NCI-H69 (cell line): ENCODE data around the gene CD79A.
"Not testable (repeated sequence)": the region's sequence is repeated elsewhere in the genome, so short reads cannot be mapped to it uniquely, and the experiment has no call there.

Experiments used
- DNase-seq: peaks from one replicate; lab custom pipeline; 2025; lab: John Stamatoyannopoulos, UW

Gene CD79A

GRCh38 chr19:41905273-41906002 lies 28.4 kb downstream of the CD79A start:
- DNase-seq: no peak

- no peak for DNase-seq
Observed at GRCh38 chr19:41906271-41906670, 29.2 kb downstream of the CD79A start.

GRCh38 chr19:41906916-41907680 lies 30.0 kb downstream of the CD79A start:
- no peak for DNase-seq

GRCh38 chr19:41907994-41908615 lies 31.0 kb downstream of the CD79A start:
- DNase-seq: no peak

GRCh38 chr19:41908724-41909464 lies 31.8 kb downstream of the CD79A start:
- no peak for DNase-seq

- no peak for DNase-seq
Observed at GRCh38 chr19:41909706-41910105, 32.6 kb downstream of the CD79A start.

- peak; percentile 25 for DNase-seq
Observed at GRCh38 chr19:41910240-41910991, 33.3 kb downstream of the CD79A start.

- no peak for DNase-seq
Observed at GRCh38 chr19:41910992-41911888, 34.2 kb downstream of the CD79A start.

GRCh38 chr19:41911889-41912731 lies 35.0 kb downstream of the CD79A start:
- DNase-seq: no peak

DNA sequence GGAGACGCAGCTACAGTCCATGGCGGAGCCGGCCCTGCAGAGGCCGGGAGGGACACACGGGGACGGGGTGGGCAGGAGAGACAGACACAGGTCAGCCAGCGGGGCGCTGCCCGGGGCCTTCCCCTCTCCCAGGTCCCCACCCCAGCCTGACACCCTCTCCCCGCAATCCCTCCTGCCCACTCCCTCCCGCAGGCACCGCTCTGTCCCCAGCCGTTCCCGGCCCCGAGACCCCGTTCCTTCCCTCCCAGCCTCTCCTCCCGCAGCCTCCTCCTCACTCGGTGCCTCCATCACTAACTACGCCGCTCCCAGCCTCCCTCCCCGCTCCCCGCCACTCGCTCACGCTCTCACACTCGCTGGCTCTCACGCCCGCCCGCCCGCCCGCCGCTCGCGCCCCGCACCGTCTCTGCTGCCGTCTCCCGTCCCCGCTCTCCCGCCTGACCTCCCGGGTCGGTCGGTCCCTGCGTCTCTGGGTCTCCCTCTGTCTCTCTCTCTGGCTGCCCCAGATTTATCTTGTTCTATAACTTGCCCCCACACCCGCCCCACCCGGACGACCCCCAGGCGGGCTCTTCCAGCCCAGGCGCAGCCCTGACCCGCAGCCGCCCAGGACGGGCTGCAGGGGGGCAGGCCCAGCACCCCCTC lies 35.9 kb downstream of the CD79A start:
- DNase-seq: peak; percentile 39

DNA sequence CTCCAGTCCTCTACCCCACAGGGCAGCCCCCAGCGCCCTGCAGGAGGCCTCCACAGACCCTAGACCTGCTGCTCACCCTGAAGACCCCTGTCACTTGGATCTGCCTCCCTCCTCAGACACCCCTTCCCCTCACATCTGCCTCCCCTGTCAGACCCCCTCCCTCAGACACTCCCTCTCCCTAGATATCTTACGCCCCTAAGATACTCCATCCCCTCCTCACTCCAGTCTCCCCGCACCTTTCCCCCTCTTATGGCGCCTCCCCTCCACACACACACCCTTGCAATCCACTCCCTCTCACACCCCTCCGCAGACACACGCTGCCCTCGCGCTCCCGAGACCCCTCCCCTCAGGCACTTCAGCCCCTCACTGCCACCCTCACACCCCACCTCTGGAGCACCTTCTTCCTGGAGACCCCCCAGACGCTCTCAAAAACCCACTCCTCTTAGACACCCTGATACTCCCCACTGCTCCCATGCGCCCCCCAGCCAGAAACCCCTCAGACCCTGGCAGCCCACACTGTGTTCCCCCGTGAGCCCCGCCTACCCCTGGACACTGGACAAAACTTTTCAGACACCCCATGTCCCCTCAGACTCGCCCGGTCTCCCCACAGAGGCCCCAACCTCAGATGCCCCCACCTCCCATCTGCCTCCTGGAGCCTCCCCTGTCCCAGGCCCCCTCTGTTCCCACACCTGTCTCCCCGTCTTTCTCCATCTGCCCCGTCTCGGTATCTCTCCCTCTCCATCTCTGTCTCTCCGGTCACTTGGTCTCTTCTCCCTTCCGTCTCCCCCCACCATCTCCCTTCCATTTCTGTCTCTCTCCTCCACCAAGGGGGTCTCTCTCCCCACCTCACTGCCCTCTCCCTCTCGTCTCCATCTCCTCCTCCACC lies 36.7 kb downstream of the CD79A start:
- no peak for DNase-seq

GRCh38 chr19:41914424-41914834 lies 37.4 kb downstream of the CD79A start:
- DNase-seq: not testable (repeated sequence)

DNA sequence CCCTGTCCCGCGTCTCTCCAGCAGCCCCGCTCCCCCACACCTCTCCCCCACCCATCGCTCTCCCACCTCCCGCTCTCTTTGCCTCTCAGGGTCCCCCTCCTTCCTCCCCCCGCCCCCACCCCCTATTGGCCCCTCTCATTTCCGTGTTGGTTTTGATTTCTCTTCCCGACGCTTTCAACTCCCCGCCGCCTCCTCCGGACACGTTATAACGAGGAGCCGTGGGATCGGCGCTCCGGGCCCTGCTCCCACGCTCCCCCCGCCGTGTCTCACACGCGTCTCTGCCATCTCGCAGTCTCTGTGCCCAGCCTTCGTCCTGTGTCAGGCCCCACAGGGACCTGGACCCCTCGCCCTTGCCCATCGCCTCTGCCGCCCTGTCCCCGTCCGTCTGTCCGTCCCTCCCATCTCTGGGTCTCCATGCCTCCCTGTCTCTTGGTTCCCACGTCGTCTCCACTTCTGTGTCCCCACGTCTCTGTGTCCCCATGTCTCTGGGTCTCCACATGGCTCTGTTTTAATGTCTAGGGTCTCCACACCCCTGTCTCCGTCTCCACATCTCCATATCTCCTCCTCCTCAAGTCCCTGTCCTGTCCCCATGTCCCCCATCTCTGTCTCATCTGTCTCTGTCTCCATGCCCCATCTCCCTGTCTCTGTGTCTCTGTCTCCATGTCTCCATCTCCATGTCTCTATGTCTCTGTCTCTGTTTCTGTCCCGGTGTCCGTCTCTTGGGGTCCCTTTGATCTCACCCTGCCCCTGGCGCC lies 38.1 kb downstream of the CD79A start:
- peak; percentile 36 for DNase-seq

DNA sequence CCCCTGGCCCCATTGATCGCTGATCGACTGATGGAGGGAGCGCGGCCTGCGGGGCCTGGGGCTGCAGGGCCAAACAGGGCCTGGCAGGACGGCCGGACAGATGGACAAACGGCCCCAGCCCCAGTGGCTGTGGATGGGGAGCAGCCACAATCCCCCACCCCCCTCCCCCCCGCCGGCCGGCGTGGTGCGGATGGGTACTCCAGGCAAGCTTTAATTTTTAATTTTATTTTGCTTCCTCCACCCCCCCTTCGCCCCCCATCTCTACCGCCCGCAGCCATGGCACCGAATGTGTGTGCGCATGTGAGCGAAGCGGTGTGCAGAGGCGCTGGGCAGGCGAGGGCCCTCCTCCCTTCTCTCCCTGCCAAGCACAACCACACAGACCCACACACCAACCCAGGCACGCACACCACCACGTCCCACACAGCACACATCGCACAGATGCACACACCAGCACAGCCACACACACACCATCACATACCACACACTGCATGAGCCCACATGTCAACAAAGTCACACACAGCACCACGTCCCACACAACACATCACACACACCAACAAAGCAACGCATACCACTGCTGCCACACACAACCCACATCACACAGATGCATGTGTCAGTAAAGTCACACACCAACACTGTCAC lies 38.8 kb downstream of the CD79A start:
- DNase-seq: no peak

- DNase-seq: peak; percentile 18
Observed at GRCh38 chr19:41917676-41918075, 40.6 kb downstream of the CD79A start.

- no peak for DNase-seq
Observed at GRCh38 chr19:41918095-41918494, 41.0 kb downstream of the CD79A start.
